ENCODE results near the gene SCG3.

DNA sequence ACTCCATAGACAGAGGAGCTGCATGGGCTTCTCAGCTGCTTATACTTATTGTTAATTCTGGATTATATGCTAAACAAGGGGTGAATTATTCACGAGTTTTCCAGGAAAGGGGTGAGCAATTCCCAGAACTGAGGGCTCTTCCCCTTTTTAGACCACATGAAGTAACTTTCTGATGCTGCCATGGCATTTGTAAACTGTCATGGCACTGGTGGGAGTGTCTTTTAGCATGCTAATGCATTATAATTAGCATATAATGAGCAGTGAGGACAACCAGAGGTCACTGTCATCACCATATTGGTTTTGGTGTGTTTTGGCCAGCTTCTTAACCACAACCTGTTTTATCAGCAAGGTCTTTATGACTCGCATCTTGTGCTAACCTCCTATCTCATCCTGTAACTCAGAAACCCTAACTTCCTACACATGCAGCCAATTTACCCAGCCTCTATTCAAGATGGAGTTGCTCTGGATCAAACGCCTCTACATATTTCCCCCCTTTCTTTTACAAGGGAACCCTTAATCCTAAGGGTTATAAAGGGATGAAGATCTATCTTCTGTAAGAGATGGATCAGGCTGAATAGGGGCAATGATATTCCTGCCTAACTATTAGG, 46.6 kb upstream of the SCG3 start:
- TF ChIP-seq, protein P1, sequence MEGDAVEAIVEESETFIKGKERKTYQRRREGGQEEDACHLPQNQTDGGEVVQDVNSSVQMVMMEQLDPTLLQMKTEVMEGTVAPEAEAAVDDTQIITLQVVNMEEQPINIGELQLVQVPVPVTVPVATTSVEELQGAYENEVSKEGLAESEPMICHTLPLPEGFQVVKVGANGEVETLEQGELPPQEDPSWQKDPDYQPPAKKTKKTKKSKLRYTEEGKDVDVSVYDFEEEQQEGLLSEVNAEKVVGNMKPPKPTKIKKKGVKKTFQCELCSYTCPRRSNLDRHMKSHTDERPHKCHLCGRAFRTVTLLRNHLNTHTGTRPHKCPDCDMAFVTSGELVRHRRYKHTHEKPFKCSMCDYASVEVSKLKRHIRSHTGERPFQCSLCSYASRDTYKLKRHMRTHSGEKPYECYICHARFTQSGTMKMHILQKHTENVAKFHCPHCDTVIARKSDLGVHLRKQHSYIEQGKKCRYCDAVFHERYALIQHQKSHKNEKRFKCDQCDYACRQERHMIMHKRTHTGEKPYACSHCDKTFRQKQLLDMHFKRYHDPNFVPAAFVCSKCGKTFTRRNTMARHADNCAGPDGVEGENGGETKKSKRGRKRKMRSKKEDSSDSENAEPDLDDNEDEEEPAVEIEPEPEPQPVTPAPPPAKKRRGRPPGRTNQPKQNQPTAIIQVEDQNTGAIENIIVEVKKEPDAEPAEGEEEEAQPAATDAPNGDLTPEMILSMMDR (IDR thresholded peaks at IDR 0.05): no peak
- TF ChIP-seq POLR2AphosphoS5 (IDR thresholded peaks at IDR 0.05; ENCODE audit: insufficient read depth in 1 of 2, low read depth in 1 of 2) (no peak), POLR2A (IDR thresholded peaks at IDR 0.05) (no peak)

All from vagina (tissue), 2 donors.